OCI-LY7 (cell line): ENCODE data around the gene NCAPD3. TPM values are rescaled to one million over a fixed set of nuclear protein-coding genes. Genes with fewer than 3 reads are reported as not detected.

Experiments used
- BruUV-seq: library from RNA; stranded (reverse); fragments of 400-500 nt; replicated peaks from 2 replicates; lab custom pipeline; 2021; lab: Mats Ljungman, UMichigan
- CTCF ChIA-PET: fragments of 300-600 bp; sonication (Branson Sonifier 250); formaldehyde crosslinking; loops from one replicate; lab custom pipeline; 2022; ENCODE audit warnings: antibody characterized with exemption; ENCODE audit not compliant: unreplicated experiment; lab: Charles Lee
- POLR2A ChIA-PET: fragments of 300-600 bp; sonication (Branson Sonifier 250); formaldehyde crosslinking; loops from one replicate; lab custom pipeline; 2022; ENCODE audit warnings: antibody characterized with exemption; lab: Charles Lee
- DNase-seq: peaks from one replicate; pipeline ENCODE4 v3.0.0-alpha.2; 2015; ENCODE audit warnings: low spot score
- H2AFZ ChIP-seq: fragments of 200-600 bp; sonication (generic), shearing (Covaris generic); 2 replicates; pipeline ENCODE4 v1.6.1; 2014; ENCODE audit warnings: mild to moderate bottlenecking, antibody characterized with exemption, low read length, moderate library complexity
- H3K27ac ChIP-seq: fragments of 200-600 bp; sonication (generic); 2 replicates; pipeline ENCODE4 v1.5.1; 2014; ENCODE audit warnings: mixed run types, low read depth, mild to moderate bottlenecking, moderate library complexity, low read length, inconsistent platforms; ENCODE audit not compliant: poor library complexity, severe bottlenecking
- H3K36me3 ChIP-seq: fragments of 200-600 bp; sonication (generic); 2 replicates; pipeline ENCODE4 v1.6.1; 2014; ENCODE audit warnings: mild to moderate bottlenecking, antibody characterized with exemption, low read length, moderate library complexity, mixed read lengths; ENCODE audit not compliant: insufficient read depth
- H3K4me1 ChIP-seq: fragments of 200-600 bp; sonication (generic); 2 replicates; pipeline ENCODE4 v1.5.1; 2014; ENCODE audit warnings: mild to moderate bottlenecking, low read length; ENCODE audit not compliant: insufficient read depth, poor library complexity, severe bottlenecking
- H3K4me2 ChIP-seq: fragments of 200-600 bp; sonication (generic); 2 replicates; pipeline ENCODE4 v1.6.1; 2014; ENCODE audit warnings: mild to moderate bottlenecking, low read length
- H3K4me3 ChIP-seq: fragments of 200-600 bp; sonication (generic); 2 replicates; pipeline ENCODE4 v1.5.1; 2014; ENCODE audit warnings: mild to moderate bottlenecking, low read depth, low read length; ENCODE audit not compliant: poor library complexity, severe bottlenecking
- H3K79me2 ChIP-seq: fragments of 200-600 bp; sonication (generic); 2 replicates; pipeline ENCODE4 v1.6.1; 2016; ENCODE audit warnings: low read depth, mild to moderate bottlenecking, low read length, moderate library complexity, mixed read lengths; ENCODE audit not compliant: insufficient read depth
- H3K9me2 ChIP-seq: fragments of 200-600 bp; sonication (generic); 2 replicates; pipeline ENCODE4 v1.6.1; 2016; ENCODE audit warnings: mild to moderate bottlenecking, low read length, mixed read lengths; ENCODE audit not compliant: insufficient read depth
- H3K9me3 ChIP-seq: fragments of 200-600 bp; sonication (generic); 2 replicates; pipeline ENCODE4 v1.6.1; 2014; ENCODE audit warnings: mild to moderate bottlenecking, mixed run types, low read length, mixed read lengths
- H4K20me1 ChIP-seq: fragments of 200-600 bp; sonication (generic); 2 replicates; pipeline ENCODE4 v1.6.1; 2014; ENCODE audit warnings: mild to moderate bottlenecking, antibody characterized with exemption, low read length, moderate library complexity, mixed read lengths; ENCODE audit not compliant: insufficient read depth
- EZH2phosphoT487 ChIP-seq: fragments of 200-600 bp; sonication (generic); IDR thresholded peaks from 2 replicates; pipeline ENCODE4 v1.6.1; 2018; ENCODE audit warnings: low read depth, borderline replicate concordance, mild to moderate bottlenecking, mixed run types, antibody characterized with exemption, low read length, moderate library complexity, mixed read lengths
- intact Hi-C: fragments of 100-400 bp; cut with micrococcal nuclease; formaldehyde crosslinking; loops from one replicate; pipeline ENCODE4 v1.10.0; 2022; ENCODE audit not compliant: unreplicated experiment
- total RNA-seq, 2 experiments: library from RNA; depleted of rRNA in 1 of 2; stranded (reverse); fragments of >200 nt in 1 of 2; shearing (Covaris generic) in 1 of 2; gene quantifications; 2 replicates each; pipeline ENCODE4 v1.2.3, GENCODE V29; 2014 to 2022
- TF ChIP-seq, protein P1 (sequence below): fragments of 200-600 bp; sonication (generic); conservative IDR thresholded peaks from 2 replicates; pipeline ENCODE4 v1.5.1; 2014; ENCODE audit warnings: mild to moderate bottlenecking, antibody characterized with exemption, low read length, moderate library complexity, mixed read lengths

The NCAPD3 gene
- total RNA-seq, 2 experiments from 2014 or later: 89.1 to 112 TPM

DNA sequence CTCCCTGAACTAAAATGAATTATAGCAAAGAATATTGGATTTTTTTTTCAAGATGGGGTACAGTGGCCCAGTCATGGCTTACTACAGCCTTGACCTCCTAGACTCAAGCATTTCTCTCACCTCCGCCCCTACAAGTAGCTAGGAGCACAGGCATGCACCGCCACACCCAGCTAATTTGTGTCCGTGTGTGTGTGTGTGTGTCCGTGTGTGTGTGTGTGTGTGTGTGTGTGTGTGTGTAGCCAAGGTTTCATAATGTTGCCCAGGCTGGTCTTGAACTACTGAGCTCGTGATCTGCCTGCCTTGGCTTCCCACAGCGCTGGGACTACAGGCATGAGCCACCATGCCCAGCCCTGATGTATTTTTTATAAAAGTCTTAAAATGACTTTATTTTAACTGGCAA lies 16.8 kb upstream of the NCAPD3 start:
- no peaks in the 10 kb centered on the region for H3K9me3 ChIP-seq
- BruUV-seq: no TSS peak
- no peaks in the 10 kb centered on the region for H4K20me1 ChIP-seq
- peaks cover 30% of the 10 kb centered on the region; the same call in 1 of the 2 replicates for H3K36me3 ChIP-seq
- TF ChIP-seq, protein P1, sequence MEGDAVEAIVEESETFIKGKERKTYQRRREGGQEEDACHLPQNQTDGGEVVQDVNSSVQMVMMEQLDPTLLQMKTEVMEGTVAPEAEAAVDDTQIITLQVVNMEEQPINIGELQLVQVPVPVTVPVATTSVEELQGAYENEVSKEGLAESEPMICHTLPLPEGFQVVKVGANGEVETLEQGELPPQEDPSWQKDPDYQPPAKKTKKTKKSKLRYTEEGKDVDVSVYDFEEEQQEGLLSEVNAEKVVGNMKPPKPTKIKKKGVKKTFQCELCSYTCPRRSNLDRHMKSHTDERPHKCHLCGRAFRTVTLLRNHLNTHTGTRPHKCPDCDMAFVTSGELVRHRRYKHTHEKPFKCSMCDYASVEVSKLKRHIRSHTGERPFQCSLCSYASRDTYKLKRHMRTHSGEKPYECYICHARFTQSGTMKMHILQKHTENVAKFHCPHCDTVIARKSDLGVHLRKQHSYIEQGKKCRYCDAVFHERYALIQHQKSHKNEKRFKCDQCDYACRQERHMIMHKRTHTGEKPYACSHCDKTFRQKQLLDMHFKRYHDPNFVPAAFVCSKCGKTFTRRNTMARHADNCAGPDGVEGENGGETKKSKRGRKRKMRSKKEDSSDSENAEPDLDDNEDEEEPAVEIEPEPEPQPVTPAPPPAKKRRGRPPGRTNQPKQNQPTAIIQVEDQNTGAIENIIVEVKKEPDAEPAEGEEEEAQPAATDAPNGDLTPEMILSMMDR: no peak
- no peak for TF ChIP-seq EZH2phosphoT487
- H3K4me2 ChIP-seq: no peak overlapping the region
- POLR2A ChIA-PET: interaction anchor here (1.2 kb wide), 1 partner anchor 16 kb away, joined by 4 read pairs; the partner anchor contains the start of genes NCAPD3 and VPS26B
- no peak overlapping the region for H3K27ac ChIP-seq
- no peaks in the 10 kb centered on the region for H3K4me1 ChIP-seq
- no peaks in the 10 kb centered on the region for H3K79me2 ChIP-seq
- H2AFZ ChIP-seq: no peak overlapping the region
- intact Hi-C loops: no loop called here
- H3K4me3 ChIP-seq: no peak overlapping the region
- no peaks in the 10 kb centered on the region for H3K9me2 ChIP-seq
- CTCF ChIA-PET: interaction anchor here (0.6 kb wide), 1 partner anchor 178 kb away, joined by 3 read pairs; no protein-coding TSS in a partner anchor
- DNase-seq: no peak

DNA sequence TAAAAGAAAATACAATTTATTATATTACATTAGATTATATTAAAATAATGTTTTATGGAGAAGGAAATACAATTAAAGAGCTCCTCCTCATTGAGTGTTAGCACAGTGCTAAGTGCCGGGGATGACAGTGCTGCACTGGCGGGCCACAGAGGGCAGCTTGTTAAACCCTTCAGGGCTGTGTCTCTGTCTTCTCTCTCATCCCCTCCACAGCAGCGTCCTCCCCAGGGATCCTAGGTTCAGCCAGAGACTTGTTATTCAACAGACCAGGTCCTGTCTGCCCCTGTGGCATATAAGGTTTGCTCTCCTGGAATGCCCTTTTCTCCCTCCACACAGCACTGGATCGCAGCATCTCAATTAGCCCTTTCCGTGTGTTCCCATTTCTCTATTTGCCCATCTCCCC lies 15.2 kb upstream of the NCAPD3 start:
- H3K4me2 ChIP-seq: no peak overlapping the region
- intact Hi-C loops: no loop called here
- H2AFZ ChIP-seq: no peak overlapping the region
- DNase-seq: no peak
- H3K36me3 ChIP-seq: peaks cover 17% of the 10 kb centered on the region; the same call in 1 of the 2 replicates
- TF ChIP-seq, protein P1: no peak
- no peak for TF ChIP-seq EZH2phosphoT487
- no peaks in the 10 kb centered on the region for H3K9me3 ChIP-seq
- no peaks in the 10 kb centered on the region for H3K79me2 ChIP-seq
- no TSS peak for BruUV-seq
- ChIA-PET CTCF (no interaction called here), POLR2A (interaction anchor here (1.1 to 1.4 kb wide), 3 partner anchors 9 to 13 kb away, joined by 3 to 4 read pairs (median 3); no protein-coding TSS in a partner anchor)
- H3K4me3 ChIP-seq: no peak overlapping the region
- no peak overlapping the region for H3K27ac ChIP-seq
- H3K4me1 ChIP-seq: no peaks in the 10 kb centered on the region
- no peaks in the 10 kb centered on the region; the same call in 1 of the 2 replicates for H4K20me1 ChIP-seq
- no peaks in the 10 kb centered on the region for H3K9me2 ChIP-seq

DNA sequence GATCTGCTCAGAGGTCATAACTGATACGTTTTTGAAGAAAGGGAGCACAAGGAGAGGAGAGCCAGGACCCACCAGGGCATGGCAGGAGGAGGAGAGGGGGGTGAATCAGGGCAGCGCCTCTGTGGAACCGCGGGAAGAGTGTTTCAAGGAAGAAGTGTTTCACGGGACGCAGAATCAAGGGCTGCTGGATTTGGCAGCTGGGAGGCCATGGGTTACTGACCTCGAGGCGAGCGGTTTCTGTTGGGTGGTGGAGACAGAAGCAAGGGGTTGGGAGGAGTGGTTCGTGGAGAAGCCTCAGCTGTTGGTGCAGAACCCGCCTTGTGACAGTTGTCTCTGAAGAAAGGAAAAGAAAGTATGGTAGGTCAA lies 13.8 kb upstream of the NCAPD3 start:
- ChIA-PET CTCF (no interaction called here), POLR2A (no interaction called here)
- intact Hi-C loops: no loop called here
- H2AFZ ChIP-seq: no peak overlapping the region
- H3K79me2 ChIP-seq: no peaks in the 10 kb centered on the region
- H4K20me1 ChIP-seq: peaks cover 4% of the 10 kb centered on the region; the same call in 1 of the 2 replicates
- no peak overlapping the region for H3K4me2 ChIP-seq
- DNase-seq: no peak
- no peak overlapping the region for H3K27ac ChIP-seq
- H3K9me2 ChIP-seq: no peaks in the 10 kb centered on the region
- no TSS peak for BruUV-seq
- no peaks in the 10 kb centered on the region for H3K9me3 ChIP-seq
- peaks cover 5% of the 10 kb centered on the region; the same call in 1 of the 2 replicates for H3K36me3 ChIP-seq
- no peak overlapping the region for H3K4me3 ChIP-seq
- H3K4me1 ChIP-seq: no peaks in the 10 kb centered on the region
- TF ChIP-seq EZH2phosphoT487: no peak
- TF ChIP-seq, protein P1: no peak
